Naive thymus-derived CD4-positive, alpha-beta T cell (primary cell): ENCODE results near the gene LRP2. TPM values are rescaled to one million over a fixed set of nuclear protein-coding genes. Genes with fewer than 3 reads are reported as not detected.

Source experiments
- ATAC-seq: fragments of 150-1000 bp; cut with Tn5 transposase; 2 replicates; pipeline ENCODE4 v1.10.0; 2021; ENCODE audit warnings: mild to moderate bottlenecking, moderate library complexity
- CTCF ChIA-PET: fragments of 350-600 bp; sonication (Branson Sonifier 250); formaldehyde crosslinking; loops from one replicate; lab custom pipeline; 2021; ENCODE audit warnings: antibody characterized with exemption; lab: Charles Lee
- POLR2A ChIA-PET: fragments of 350-600 bp; sonication (Branson Sonifier 250); formaldehyde crosslinking; loops from one replicate; lab custom pipeline; 2021; ENCODE audit warnings: antibody characterized with exemption, inconsistent platforms; lab: Charles Lee
- DNase-seq, 9 donors: peaks; one replicate each; pipeline versions ENCODE4 v3.0.0 to v3.0.0-alpha.2; 2020 to 2022; ENCODE audit warnings: mixed read lengths in 1 of 9
- H3K27ac ChIP-seq: one replicate; pipeline ENCODE4 v1.7.0; 2013; ENCODE audit warnings: mild to moderate bottlenecking, low read depth, low read length, moderate library complexity
- H3K27me3 ChIP-seq, 2 donors: one replicate each; pipeline ENCODE4 v1.7.0; 2013; ENCODE audit warnings: low read length in 2 of 2, mild to moderate bottlenecking in 2 of 2, moderate library complexity in 2 of 2; ENCODE audit not compliant: control insufficient read depth in 2 of 2, insufficient read depth in 2 of 2
- H3K36me3 ChIP-seq, 3 experiments: 1 replicate in 2 of 3; 2 replicates in 1 of 3; pipeline ENCODE4 v1.7.0; 2013; ENCODE audit warnings: low read length in 3 of 3, mild to moderate bottlenecking in 3 of 3, moderate library complexity in 1 of 3; ENCODE audit not compliant: insufficient read depth in 3 of 3, control insufficient read depth in 2 of 3
- H3K4me1 ChIP-seq, 2 donors: one replicate each; pipeline ENCODE4 v1.7.0; 2013; ENCODE audit warnings: low read length in 2 of 2, mild to moderate bottlenecking in 2 of 2, moderate library complexity in 1 of 2; ENCODE audit not compliant: control insufficient read depth in 2 of 2, insufficient read depth in 2 of 2
- H3K4me3 ChIP-seq: 2 replicates; pipeline ENCODE4 v1.7.0; 2013; ENCODE audit warnings: mild to moderate bottlenecking, low read length
- H3K9me3 ChIP-seq, 3 experiments: 1 replicate in 2 of 3; 2 replicates in 1 of 3; pipeline ENCODE4 v1.7.0; 2013; ENCODE audit warnings: low read length in 3 of 3; ENCODE audit not compliant: control insufficient read depth in 2 of 3
- H3K27ac Mint-ChIP-seq, 9 donors: one replicate each; pipeline ENCODE4 v1.8.0; 2020 to 2022; ENCODE audit warnings: mixed read lengths in 9 of 9, mild to moderate bottlenecking in 8 of 9, moderate library complexity in 5 of 9, inconsistent platforms in 2 of 9
- H3K27me3 Mint-ChIP-seq, 5 donors: one replicate each; pipeline ENCODE4 v1.8.0; 2021 to 2022; ENCODE audit warnings: mixed read lengths in 5 of 5, mild to moderate bottlenecking in 1 of 5
- H3K36me3 Mint-ChIP-seq, 5 donors: one replicate each; pipeline ENCODE4 v1.8.0; 2020 to 2022; ENCODE audit warnings: mixed read lengths in 5 of 5, mild to moderate bottlenecking in 3 of 5, inconsistent platforms in 1 of 5
- H3K4me1 Mint-ChIP-seq, 7 donors: one replicate each; pipeline ENCODE4 v1.8.0; 2020 to 2022; ENCODE audit warnings: mixed read lengths in 7 of 7, mild to moderate bottlenecking in 3 of 7, inconsistent platforms in 1 of 7
- H3K4me3 Mint-ChIP-seq, 10 donors: one replicate each; pipeline ENCODE4 v1.8.0; 2020 to 2022; ENCODE audit warnings: mild to moderate bottlenecking in 10 of 10, mixed read lengths in 10 of 10, moderate library complexity in 6 of 10, inconsistent platforms in 2 of 10
- H3K9me3 Mint-ChIP-seq, 11 donors: one replicate each; pipeline ENCODE4 v1.8.0; 2020 to 2022; ENCODE audit warnings: mixed read lengths in 11 of 11, mild to moderate bottlenecking in 4 of 11, inconsistent platforms in 1 of 11, moderate library complexity in 1 of 11
- intact Hi-C, 2 donors: fragments of 100-400 bp; cut with micrococcal nuclease; formaldehyde crosslinking; loops; one replicate each; pipeline ENCODE4 v1.15.1; 2023
- polyA plus RNA-seq, 2 donors: library from polyadenylated mRNA; unstranded; fragments of 300-500 nt; fragmentation: Illumina TruSeq; gene quantifications; one replicate each; pipeline ENCODE4 v1.2.3, GENCODE V29; 2021
- total RNA-seq, 6 experiments: library from RNA in 5 of 6; stranded (reverse) in 5 of 6; gene quantifications; 1 replicate in 5 of 6; 2 replicates in 1 of 6; pipeline ENCODE4 v1.2.3 and lab custom pipeline; 2021 to 2026

LRP2 gene
- total and polyA plus RNA-seq, 7 experiments from 2014 or later = 0.15 TPM; not detected in 6

DNA sequence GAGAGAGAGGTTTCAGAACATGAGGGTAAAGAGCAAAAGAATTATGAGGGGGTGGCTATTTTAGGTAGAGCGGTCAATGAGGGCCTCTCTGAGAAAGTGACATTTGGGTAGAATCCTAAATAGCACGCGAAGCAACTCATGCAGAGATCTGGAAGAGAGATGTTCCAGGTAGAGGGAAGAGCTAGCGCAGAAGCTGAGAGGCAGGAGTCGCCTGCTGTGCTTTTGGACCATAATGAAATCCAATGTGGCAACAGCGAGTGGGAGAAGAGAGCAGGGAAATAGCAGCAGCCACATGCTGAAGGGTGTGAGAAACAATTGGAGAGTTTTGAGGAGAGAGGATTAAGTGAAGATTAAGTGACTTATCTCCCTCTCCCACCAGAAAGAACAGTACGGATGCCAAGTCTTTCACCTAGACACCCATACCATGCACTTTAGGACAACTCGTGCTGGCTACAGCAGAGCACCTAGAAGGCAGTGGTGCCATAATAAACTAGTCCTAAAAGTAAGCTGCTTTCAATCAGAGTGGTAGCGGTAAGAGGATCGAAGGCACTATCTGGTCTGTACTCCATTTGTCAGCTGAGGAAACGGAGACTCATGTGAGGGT, 129.7 kb downstream of the LRP2 start:
- ChIA-PET POLR2A (no interaction called here), CTCF (no interaction called here)
- Histone ChIP-seq H3K27me3 (no peaks in the 10 kb centered on the region), H3K36me3 (no peaks in the 10 kb centered on the region), H3K4me1 (no peaks in the 10 kb centered on the region), H3K4me3 (no peak overlapping the region), H3K27ac (no peak overlapping the region), H3K9me3 (no peaks in the 10 kb centered on the region)
- Mint-ChIP-seq H3K4me3 (no peak overlapping the region), H3K27ac (no peak overlapping the region), H3K4me1 (peaks cover 0 to 7% (median 0%) of the 10 kb centered on the region in 7 donors), H3K27me3 (peaks cover 8 to 32% (median 9%) of the 10 kb centered on the region in 5 donors), H3K9me3 (no peaks in the 10 kb centered on the region), H3K36me3 (no peaks in the 10 kb centered on the region)
- intact Hi-C loops = no loop called here
- ATAC-seq = no peak
- DNase-seq = no peak

DNA sequence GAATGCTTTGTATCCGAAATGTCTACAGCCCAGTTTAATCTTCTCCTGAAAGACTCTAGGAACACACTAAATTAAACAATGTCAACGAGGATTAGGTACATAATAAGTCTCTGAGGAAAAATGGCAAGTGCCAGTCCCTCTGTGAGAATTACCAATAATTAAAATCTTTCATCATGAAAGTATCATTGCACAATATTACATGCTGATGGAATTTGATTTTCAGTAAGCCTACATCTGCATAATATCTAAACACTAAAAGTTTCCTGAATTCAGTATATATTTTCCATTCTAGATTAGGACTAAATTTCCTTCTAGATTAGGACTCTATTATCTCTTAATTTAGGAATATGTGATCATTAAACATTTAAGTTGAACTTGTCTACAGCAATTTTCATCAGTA, 132.1 kb downstream of the LRP2 start:
- no peak for DNase-seq
- H3K9me3 ChIP-seq = no peaks in the 10 kb centered on the region
- ATAC-seq = no peak
- Mint-ChIP-seq H3K36me3 (no peaks in the 10 kb centered on the region), H3K27ac (no peak overlapping the region), H3K27me3 (peaks cover 0 to 17% (median 8%) of the 10 kb centered on the region in 5 donors), H3K4me1 (no peaks in the 10 kb centered on the region), H3K9me3 (no peaks in the 10 kb centered on the region), H3K4me3 (no peak overlapping the region)
- ChIA-PET CTCF (no interaction called here), POLR2A (no interaction called here)
- H3K36me3 ChIP-seq = no peaks in the 10 kb centered on the region
- H3K4me1 ChIP-seq = no peaks in the 10 kb centered on the region
- no peak overlapping the region for H3K27ac ChIP-seq
- no peak overlapping the region for H3K4me3 ChIP-seq
- no peaks in the 10 kb centered on the region for H3K27me3 ChIP-seq
- intact Hi-C loops = no loop called here

DNA sequence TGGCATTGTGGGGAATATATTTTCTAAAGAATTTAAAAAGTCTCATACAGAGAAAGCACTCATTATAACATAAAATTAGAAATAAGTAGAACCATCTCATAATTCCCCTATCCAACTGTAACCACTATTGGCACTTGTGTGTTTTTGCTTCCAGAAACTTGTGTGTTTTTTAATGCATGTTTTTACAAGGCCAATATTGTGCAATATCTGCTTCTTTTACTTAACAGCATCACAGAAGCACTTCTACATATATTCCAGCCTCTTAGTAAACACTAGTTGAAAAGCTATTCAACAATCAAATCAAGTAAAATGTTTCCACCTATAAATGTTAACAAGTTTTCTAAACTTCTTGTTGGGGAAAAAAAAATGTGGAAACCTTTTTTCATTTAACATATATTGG, 132.7 kb downstream of the LRP2 start:
- Mint-ChIP-seq H3K4me1 (no peaks in the 10 kb centered on the region), H3K27ac (no peak overlapping the region), H3K9me3 (no peaks in the 10 kb centered on the region), H3K27me3 (peaks cover 0 to 17% (median 8%) of the 10 kb centered on the region in 5 donors), H3K36me3 (no peaks in the 10 kb centered on the region), H3K4me3 (no peak overlapping the region)
- intact Hi-C loops = no loop called here
- DNase-seq (no peak), ATAC-seq (no peak)
- ChIA-PET CTCF (no interaction called here), POLR2A (no interaction called here)
- Histone ChIP-seq H3K27me3 (no peaks in the 10 kb centered on the region), H3K27ac (no peak overlapping the region), H3K36me3 (no peaks in the 10 kb centered on the region), H3K9me3 (no peaks in the 10 kb centered on the region), H3K4me3 (no peak overlapping the region), H3K4me1 (no peaks in the 10 kb centered on the region)

DNA sequence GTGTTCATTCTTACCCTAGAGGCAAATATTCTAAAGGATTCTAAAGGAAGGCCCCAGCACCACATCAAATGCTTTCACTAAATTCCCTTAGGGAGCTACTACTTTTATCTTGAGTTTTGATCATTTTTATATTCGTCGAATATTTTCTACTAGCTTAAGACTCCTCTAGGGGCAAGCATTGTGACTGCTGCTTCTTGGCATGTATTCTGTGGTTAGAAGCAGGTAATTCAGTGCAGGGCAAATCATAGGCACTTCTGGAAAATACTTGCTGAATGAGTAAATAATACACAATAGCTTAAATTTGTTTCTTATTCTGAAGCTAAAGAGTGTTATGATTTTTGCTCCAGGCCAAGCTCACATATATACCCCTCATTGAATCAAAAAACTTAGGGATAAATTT, 136.4 kb downstream of the LRP2 start:
- H3K4me1 Mint-ChIP-seq = peaks cover 0 to 3% (median 0%) of the 10 kb centered on the region in 7 donors
- Histone ChIP-seq H3K4me3 (no peak overlapping the region), H3K27ac (no peak overlapping the region), H3K27me3 (no peaks in the 10 kb centered on the region), H3K9me3 (no peaks in the 10 kb centered on the region), H3K36me3 (no peaks in the 10 kb centered on the region), H3K4me1 (peaks cover 0 to 5% of the 10 kb centered on the region in 2 donors)
- no peak overlapping the region for H3K4me3 Mint-ChIP-seq
- intact Hi-C loops = no loop called here
- no peak for ATAC-seq
- H3K9me3 Mint-ChIP-seq = no peaks in the 10 kb centered on the region
- POLR2A ChIA-PET = no interaction called here
- H3K27ac Mint-ChIP-seq = no peak overlapping the region
- no peaks in the 10 kb centered on the region for H3K36me3 Mint-ChIP-seq
- DNase-seq = no peak
- H3K27me3 Mint-ChIP-seq = peaks cover 0 to 8% (median 6%) of the 10 kb centered on the region in 5 donors
- CTCF ChIA-PET = no interaction called here

DNA sequence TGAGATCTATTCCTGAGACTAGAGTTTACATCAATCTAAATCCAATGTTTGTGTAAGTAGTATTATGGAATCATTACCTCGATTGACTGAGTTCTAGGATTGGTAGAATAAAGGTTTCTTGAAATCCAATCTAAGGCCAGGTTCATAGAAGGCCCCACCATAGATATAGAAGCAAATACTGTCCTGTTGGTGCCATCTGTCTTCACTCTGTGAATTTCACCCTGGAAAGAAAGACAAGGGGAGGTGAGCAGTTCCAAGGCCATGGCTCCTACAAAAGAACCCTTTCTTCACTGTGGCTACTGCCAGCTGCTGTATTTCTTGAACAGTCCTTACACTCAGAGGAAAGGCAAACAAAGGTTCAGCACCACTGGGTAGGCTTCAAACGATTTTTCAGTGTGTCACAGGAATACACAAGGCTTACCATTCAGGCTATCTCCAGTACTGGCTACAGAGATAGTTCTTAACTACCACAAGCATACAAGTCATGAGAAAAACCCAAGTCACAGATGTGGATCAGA, 137.0 kb downstream of the LRP2 start:
- Mint-ChIP-seq H3K27ac (no peak overlapping the region), H3K27me3 (peaks cover 0 to 10% (median 6%) of the 10 kb centered on the region in 5 donors), H3K4me1 (peaks cover 0 to 3% (median 0%) of the 10 kb centered on the region in 7 donors), H3K9me3 (no peaks in the 10 kb centered on the region), H3K36me3 (no peaks in the 10 kb centered on the region), H3K4me3 (no peak overlapping the region)
- ChIA-PET POLR2A (no interaction called here), CTCF (no interaction called here)
- ATAC-seq (no peak), DNase-seq (no peak)
- Histone ChIP-seq H3K36me3 (no peaks in the 10 kb centered on the region), H3K4me1 (peaks cover 0 to 5% of the 10 kb centered on the region in 2 donors), H3K27me3 (no peaks in the 10 kb centered on the region), H3K27ac (no peak overlapping the region), H3K9me3 (no peaks in the 10 kb centered on the region), H3K4me3 (no peak overlapping the region)
- intact Hi-C loops = no loop called here

DNA sequence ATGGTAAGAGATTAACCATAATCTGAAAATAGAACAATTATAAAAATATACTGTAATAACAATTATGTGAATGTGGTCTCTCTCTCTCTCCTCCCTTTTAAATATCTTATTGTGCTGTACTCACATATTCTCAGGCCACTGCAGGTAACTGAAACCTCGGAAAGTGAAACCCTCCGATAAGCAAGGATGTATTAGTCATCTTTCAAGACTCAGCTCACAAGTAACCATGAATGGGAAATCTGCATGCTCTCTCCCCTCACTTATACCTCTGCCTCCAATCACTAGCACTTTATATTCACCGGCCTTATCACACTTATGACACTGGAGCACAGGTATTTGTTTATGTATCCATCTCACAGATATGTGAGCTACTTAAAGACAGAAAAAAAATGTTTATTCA, 139.7 kb downstream of the LRP2 start:
- H3K9me3 ChIP-seq = no peaks in the 10 kb centered on the region
- DNase-seq = no peak

More for the DNA sequence above, 139.7 kb downstream of the LRP2 start:
- no peak for ATAC-seq
- Histone ChIP-seq H3K27me3 (no peaks in the 10 kb centered on the region), H3K4me1 (peaks cover 0 to 5% of the 10 kb centered on the region in 2 donors), H3K36me3 (no peaks in the 10 kb centered on the region), H3K4me3 (no peak overlapping the region), H3K27ac (no peak overlapping the region)
- Mint-ChIP-seq H3K36me3 (no peaks in the 10 kb centered on the region), H3K27me3 (peaks cover 0 to 7% (median 0%) of the 10 kb centered on the region in 5 donors), H3K4me1 (peaks cover 0 to 3% (median 0%) of the 10 kb centered on the region in 7 donors), H3K9me3 (no peaks in the 10 kb centered on the region), H3K27ac (no peak overlapping the region), H3K4me3 (no peak overlapping the region)
- intact Hi-C loops = loop anchor here in 1 of 2 donors (5.0 kb wide), 1 partner anchor 260 kb away; no protein-coding TSS in a partner anchor
- POLR2A ChIA-PET = no interaction called here
- CTCF ChIA-PET = no interaction called here
